Gastrocnemius medialis (tissue), 4 donors: ENCODE measurements around the gene PLBD2.

Experiments
- POLR2A ChIP-seq, 2 donors: fragments of 450-650 bp; IDR thresholded peaks; one replicate each; pipeline ENCODE4 v1.6.1; 2017; ENCODE audit warnings: antibody characterized with exemption in 2 of 2, mild to moderate bottlenecking in 2 of 2, moderate library complexity in 2 of 2
- TF ChIP-seq, protein P1 (sequence below), 5 experiments: fragments of 450-650 bp in 3 of 5; fragments of 200-600 bp in 2 of 5; sonication (generic) in 2 of 5; IDR thresholded peaks in 4 of 5; conservative IDR thresholded peaks in 1 of 5; 1 replicate in 4 of 5; 2 replicates in 1 of 5; pipeline ENCODE4 v1.5.1; 2016 to 2019; ENCODE audit warnings: antibody characterized with exemption in 5 of 5, mild to moderate bottlenecking in 3 of 5, moderate library complexity in 3 of 5

- TF ChIP-seq, protein P1, sequence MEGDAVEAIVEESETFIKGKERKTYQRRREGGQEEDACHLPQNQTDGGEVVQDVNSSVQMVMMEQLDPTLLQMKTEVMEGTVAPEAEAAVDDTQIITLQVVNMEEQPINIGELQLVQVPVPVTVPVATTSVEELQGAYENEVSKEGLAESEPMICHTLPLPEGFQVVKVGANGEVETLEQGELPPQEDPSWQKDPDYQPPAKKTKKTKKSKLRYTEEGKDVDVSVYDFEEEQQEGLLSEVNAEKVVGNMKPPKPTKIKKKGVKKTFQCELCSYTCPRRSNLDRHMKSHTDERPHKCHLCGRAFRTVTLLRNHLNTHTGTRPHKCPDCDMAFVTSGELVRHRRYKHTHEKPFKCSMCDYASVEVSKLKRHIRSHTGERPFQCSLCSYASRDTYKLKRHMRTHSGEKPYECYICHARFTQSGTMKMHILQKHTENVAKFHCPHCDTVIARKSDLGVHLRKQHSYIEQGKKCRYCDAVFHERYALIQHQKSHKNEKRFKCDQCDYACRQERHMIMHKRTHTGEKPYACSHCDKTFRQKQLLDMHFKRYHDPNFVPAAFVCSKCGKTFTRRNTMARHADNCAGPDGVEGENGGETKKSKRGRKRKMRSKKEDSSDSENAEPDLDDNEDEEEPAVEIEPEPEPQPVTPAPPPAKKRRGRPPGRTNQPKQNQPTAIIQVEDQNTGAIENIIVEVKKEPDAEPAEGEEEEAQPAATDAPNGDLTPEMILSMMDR (IDR thresholded peaks at IDR 0.05 in 4 of 5, conservative IDR thresholded peaks at IDR 0.05 in 1 of 5): no peak
- no peak for TF ChIP-seq POLR2A (IDR thresholded peaks at IDR 0.05)
Measured at GRCh38 chr12:113374823-113375428, 16.5 kb downstream of the PLBD2 start.
